Natural killer cell (primary cell): ENCODE results near the gene FOCAD. TPM values are rescaled to one million over a fixed set of nuclear protein-coding genes. Genes with fewer than 3 reads are reported as not detected.

ENCODE experiments used
- ATAC-seq, 3 donors: fragments of 150-1000 bp in 2 of 3; fragments of 200-7000 bp in 1 of 3; cut with Tn5 transposase; 1 replicate in 1 of 3; 2 replicates in 2 of 3; pipeline ENCODE4 v1.10.0; 2021; ENCODE audit warnings: mild to moderate bottlenecking in 2 of 3, moderate library complexity in 2 of 3
- DNase-seq, 2 donors: peaks; one replicate each; pipeline versions ENCODE4 v3.0.0 to v3.0.0-alpha.2; 2013 to 2021; ENCODE audit warnings: mixed read lengths in 1 of 2
- H3K27ac ChIP-seq: one replicate; pipeline ENCODE4 v1.5.1; 2013; ENCODE audit warnings: mild to moderate bottlenecking, low read length
- H3K27me3 ChIP-seq: one replicate; pipeline ENCODE4 v1.6.1; 2013; ENCODE audit warnings: low read length; ENCODE audit not compliant: control insufficient read depth, insufficient read depth
- H3K36me3 ChIP-seq: one replicate; pipeline ENCODE4 v1.6.1; 2013; ENCODE audit warnings: low read length; ENCODE audit not compliant: control insufficient read depth, insufficient read depth
- H3K4me1 ChIP-seq: one replicate; pipeline ENCODE4 v1.6.1; 2013; ENCODE audit warnings: low read length; ENCODE audit not compliant: control insufficient read depth, insufficient read depth
- H3K4me3 ChIP-seq: one replicate; pipeline ENCODE4 v1.5.1; 2013; ENCODE audit warnings: low read length
- H3K9me3 ChIP-seq: one replicate; pipeline ENCODE4 v1.6.1; 2013; ENCODE audit warnings: low read length; ENCODE audit not compliant: control insufficient read depth, insufficient read depth
- H3K27ac Mint-ChIP-seq, 2 donors: one replicate each; pipeline ENCODE4 v1.8.0; 2022; ENCODE audit warnings: mild to moderate bottlenecking in 2 of 2, mixed read lengths in 2 of 2, moderate library complexity in 1 of 2
- H3K27me3 Mint-ChIP-seq, 2 donors: one replicate each; pipeline ENCODE4 v1.8.0; 2022; ENCODE audit warnings: low read depth in 2 of 2, mixed read lengths in 2 of 2
- H3K36me3 Mint-ChIP-seq: one replicate; pipeline ENCODE4 v1.8.0; 2022; ENCODE audit warnings: mixed read lengths
- H3K4me1 Mint-ChIP-seq, 2 donors: one replicate each; pipeline ENCODE4 v1.8.0; 2022; ENCODE audit warnings: mixed read lengths in 2 of 2
- H3K4me3 Mint-ChIP-seq: one replicate; pipeline ENCODE4 v1.8.0; 2022; ENCODE audit warnings: mild to moderate bottlenecking, moderate library complexity, mixed read lengths
- H3K9me3 Mint-ChIP-seq, 2 donors: one replicate each; pipeline ENCODE4 v1.8.0; 2022; ENCODE audit warnings: mixed read lengths in 2 of 2
- CTCF ChIP-seq: fragments of 200-600 bp; IDR thresholded peaks from one replicate; pipeline ENCODE4 v1.8.0; 2022; ENCODE audit warnings: antibody characterized with exemption
- WGBS: methylation state at CpG from one replicate; pipeline ENCODE4 v1.1.7; 2013; ENCODE audit warnings: missing lambda C conversion rate; ENCODE audit not compliant: insufficient coverage; 5-methylcytosine and 5-hydroxymethylcytosine counted together
- intact Hi-C: fragments of 100-400 bp; cut with micrococcal nuclease; formaldehyde crosslinking; loops from one replicate; pipeline ENCODE4 v1.14.2; 2022
- total RNA-seq, 4 donors: library from RNA; stranded (reverse); fragments of 120-200 nt in 1 of 4; gene quantifications; one replicate each; pipeline versions ENCODE4 v1.2.3 to v1.2.4, GENCODE V29; 2013 to 2022

Gene FOCAD
- total RNA-seq, 3 donors from 2014 or later (not counting 1 experiment from before 2014, with no cell fraction given), result 15.1 to 27.6 (median 18.8) TPM

- Mint-ChIP-seq H3K4me1 (no peaks in the 10 kb centered on the region), H3K27me3 (no peaks in the 10 kb centered on the region), H3K36me3 (no peaks in the 10 kb centered on the region), H3K4me3 (no peak overlapping the region), H3K9me3 (no peaks in the 10 kb centered on the region), H3K27ac (no peak overlapping the region)
- intact Hi-C loops, result no loop called here
- Histone ChIP-seq H3K27ac (no peak overlapping the region), H3K9me3 (no peaks in the 10 kb centered on the region), H3K4me3 (no peak overlapping the region), H3K4me1 (peaks cover 7% of the 10 kb centered on the region), H3K27me3 (no peaks in the 10 kb centered on the region), H3K36me3 (peaks cover 11% of the 10 kb centered on the region)
- no peak for TF ChIP-seq CTCF
- WGBS, result 78% methylated on average over 2 of the region's 3 CpGs
- ATAC-seq (no peak), DNase-seq (no peak)
Observed at GRCh38 chr9:20988671-20989315, 304.7 kb downstream of the FOCAD start.

- no peak for ATAC-seq
- Mint-ChIP-seq H3K4me3 (no peak overlapping the region), H3K27me3 (no peaks in the 10 kb centered on the region), H3K36me3 (no peaks in the 10 kb centered on the region), H3K9me3 (no peaks in the 10 kb centered on the region), H3K4me1 (no peaks in the 10 kb centered on the region), H3K27ac (no peak overlapping the region)
- Histone ChIP-seq H3K36me3 (peaks cover 11% of the 10 kb centered on the region), H3K27me3 (no peaks in the 10 kb centered on the region), H3K4me1 (peaks cover 7% of the 10 kb centered on the region), H3K27ac (no peak overlapping the region), H3K4me3 (no peak overlapping the region), H3K9me3 (no peaks in the 10 kb centered on the region)
- TF ChIP-seq CTCF, result no peak
- intact Hi-C loops, result no loop called here
- 84% methylated on average over 6 of the region's 6 CpGs for WGBS
- no peak for DNase-seq
Observed at GRCh38 chr9:20989923-20990341, 305.9 kb downstream of the FOCAD start.

- Histone ChIP-seq H3K4me1 (peaks cover 7% of the 10 kb centered on the region), H3K9me3 (no peaks in the 10 kb centered on the region), H3K36me3 (peaks cover 11% of the 10 kb centered on the region), H3K4me3 (no peak overlapping the region), H3K27me3 (no peaks in the 10 kb centered on the region), H3K27ac (no peak overlapping the region)
- Mint-ChIP-seq H3K4me3 (no peak overlapping the region), H3K4me1 (no peaks in the 10 kb centered on the region), H3K9me3 (no peaks in the 10 kb centered on the region), H3K36me3 (no peaks in the 10 kb centered on the region), H3K27me3 (no peaks in the 10 kb centered on the region), H3K27ac (no peak overlapping the region)
- intact Hi-C loops, result no loop called here
- WGBS, result 86% methylated on average over 2 of the region's 2 CpGs
- ATAC-seq (no peak), DNase-seq (no peak)
- TF ChIP-seq CTCF, result no peak
Observed at GRCh38 chr9:20990867-20991266, 306.8 kb downstream of the FOCAD start.

GRCh38 chr9:20994486-20994885, 310.4 kb downstream of the FOCAD start:
- ATAC-seq, result no peak
- H3K27me3 Mint-ChIP-seq, result no peaks in the 10 kb centered on the region
- DNase-seq, result no peak
- no peaks in the 10 kb centered on the region for H3K27me3 ChIP-seq
- H3K36me3 Mint-ChIP-seq, result no peaks in the 10 kb centered on the region
- no peaks in the 10 kb centered on the region for H3K9me3 ChIP-seq
- no peak overlapping the region for H3K4me3 ChIP-seq
- H3K4me1 ChIP-seq, result peaks cover 7% of the 10 kb centered on the region
- H3K4me3 Mint-ChIP-seq, result no peak overlapping the region
- H3K27ac ChIP-seq, result no peak overlapping the region
- no peak overlapping the region for H3K27ac Mint-ChIP-seq
- peaks cover 9 to 10% of the 10 kb centered on the region in 2 donors for H3K4me1 Mint-ChIP-seq
- no peaks in the 10 kb centered on the region for H3K9me3 Mint-ChIP-seq
- intact Hi-C loops, result no loop called here
- WGBS, result 100% methylated on average over 1 of the region's 3 CpGs
- TF ChIP-seq CTCF, result no peak
- peaks cover 10% of the 10 kb centered on the region for H3K36me3 ChIP-seq
